Pons (tissue), 1 donor: ENCODE results near the gene XG.
"Not testable (repeated sequence)": the region's sequence is repeated elsewhere in the genome, so short reads cannot be mapped to it uniquely, and the experiment has no call there.

Source experiments
- DNase-seq: peaks from one replicate; pipeline ENCODE4 v3.0.0-alpha.2; 2016; ENCODE audit warnings: low spot score

Gene XG

GRCh38 chrX:2733286-2733685 lies 18.6 kb upstream of the XG start:
- no peak for DNase-seq

DNA sequence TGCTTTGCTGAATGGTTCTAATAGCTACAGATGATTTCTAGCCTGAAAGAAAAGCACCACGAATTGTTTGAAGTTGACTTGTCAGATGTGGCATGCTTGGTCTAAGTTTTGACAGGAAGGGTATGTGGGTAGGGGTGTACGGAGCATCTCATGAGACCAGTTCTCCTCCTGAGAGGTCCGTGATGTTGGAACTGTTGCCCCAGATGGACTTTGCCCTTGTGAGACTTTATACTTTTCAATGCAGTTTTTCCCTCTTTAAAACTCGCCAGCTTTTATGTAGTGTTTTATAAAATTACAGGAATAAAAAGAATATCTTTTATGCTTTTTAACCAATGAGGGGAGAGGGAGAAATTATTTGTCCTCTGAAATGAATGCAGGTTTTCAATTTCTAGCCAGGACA lies 16.6 kb upstream of the XG start:
- no peak for DNase-seq

GRCh38 chrX:2740672-2741071 lies 11.2 kb upstream of the XG start:
- DNase-seq = no peak

DNA sequence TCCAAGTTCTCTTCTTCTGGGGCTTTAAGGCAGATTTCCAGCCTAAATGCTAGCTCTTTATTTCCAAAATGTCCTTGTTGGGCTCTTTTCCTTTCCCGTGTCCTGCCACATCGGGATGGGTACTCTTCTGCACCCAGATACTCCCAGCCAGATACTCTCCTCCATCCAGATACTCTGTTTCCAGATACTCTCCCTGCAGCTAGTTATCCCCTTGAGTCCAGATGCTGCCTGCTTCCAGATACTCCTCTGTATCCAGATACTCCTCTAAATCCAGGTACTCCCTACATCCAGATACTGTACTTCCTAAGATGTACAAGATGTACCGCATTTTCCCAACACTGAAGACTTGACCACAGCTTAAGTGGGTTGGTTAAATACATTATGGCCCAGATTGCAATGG lies 10.5 kb upstream of the XG start:
- DNase-seq = no peak

DNA sequence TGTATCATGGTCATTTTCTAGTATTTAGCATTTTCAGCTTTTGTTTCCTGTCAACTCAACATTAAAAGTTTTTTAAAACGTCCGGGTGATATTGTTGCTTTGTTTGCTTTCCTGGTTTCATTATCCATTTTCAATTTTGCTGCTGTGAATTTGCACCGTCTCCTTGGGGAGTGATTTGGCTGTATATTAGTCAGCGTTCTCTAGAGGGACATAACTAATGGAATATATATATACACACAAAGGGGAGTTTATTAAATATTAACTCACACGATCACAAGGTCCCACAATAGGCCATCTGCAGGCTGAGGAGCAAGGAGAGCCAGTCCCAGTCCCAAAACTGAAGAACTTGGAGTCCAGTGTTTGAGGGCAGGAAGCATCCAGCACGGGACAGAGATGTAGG lies 5.6 kb upstream of the XG start:
- not testable (repeated sequence) for DNase-seq

DNA sequence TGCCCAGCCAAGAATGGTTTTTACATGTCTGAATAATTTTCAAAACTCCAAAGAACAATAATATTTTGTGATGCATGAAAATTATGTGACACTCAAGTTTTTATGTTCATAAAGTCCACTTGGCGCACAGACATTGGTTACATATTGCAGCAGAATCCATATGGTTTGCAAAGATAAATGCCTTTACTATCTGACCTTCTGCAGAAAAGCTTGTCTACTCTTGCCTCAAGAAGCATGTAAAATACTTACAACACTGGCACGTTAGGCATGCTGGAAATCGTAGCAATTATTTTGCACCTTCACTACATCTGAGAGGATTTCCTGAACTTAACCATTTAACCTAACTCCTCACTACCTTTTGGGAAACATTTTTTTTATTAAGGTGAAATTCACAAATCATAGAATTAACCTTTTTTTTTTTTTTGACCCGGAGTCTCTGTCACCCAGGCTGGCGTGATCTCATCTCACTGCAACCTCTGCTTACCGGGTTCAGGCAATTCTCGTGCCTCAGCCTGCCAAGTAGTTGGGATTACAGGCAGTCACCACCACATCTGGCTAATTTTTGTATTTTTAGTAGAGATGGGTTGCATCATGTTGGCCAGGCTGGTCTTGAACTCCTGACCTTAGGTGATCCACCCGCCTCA lies 3.5 kb upstream of the XG start:
- DNase-seq = no peak

DNA sequence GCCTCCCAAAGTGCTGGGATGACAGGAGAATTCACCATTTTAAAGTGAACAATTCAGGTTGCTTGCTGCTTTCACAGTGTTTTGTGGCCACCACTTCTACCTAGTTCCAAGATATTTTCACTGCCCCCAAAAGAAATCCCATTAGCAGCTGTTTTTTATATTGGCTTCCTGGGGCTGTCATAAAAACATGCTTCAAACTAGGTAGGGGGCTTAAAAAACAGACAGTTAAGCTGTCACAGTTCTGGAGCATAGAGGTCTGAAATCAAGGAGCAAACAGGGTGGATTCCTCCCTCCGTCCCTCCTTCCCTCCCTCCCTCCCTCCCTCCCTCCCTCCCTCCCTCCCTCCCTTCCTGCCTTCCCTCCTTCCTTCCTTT lies 3.0 kb upstream of the XG start:
- no peak for DNase-seq

DNA sequence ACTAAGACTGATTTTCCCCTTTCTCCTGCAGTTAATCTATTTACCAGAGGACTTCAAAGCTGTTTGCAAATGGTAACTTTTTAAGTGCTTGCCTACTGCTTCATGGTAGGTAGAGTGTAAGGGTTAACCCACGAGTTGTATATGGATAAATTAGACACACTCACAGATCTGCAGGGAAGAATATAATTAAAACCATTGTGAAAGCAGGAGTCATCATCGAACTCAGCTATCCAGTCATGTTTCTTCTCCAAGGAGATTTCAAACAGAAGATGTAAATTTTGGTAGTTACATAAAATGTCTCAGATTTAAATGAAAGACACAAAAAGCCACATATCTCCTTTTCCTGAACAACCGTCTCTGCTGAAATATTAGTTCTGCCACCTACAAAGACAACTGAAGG lies 549 bp upstream of the XG start:
- no peak for DNase-seq

DNA sequence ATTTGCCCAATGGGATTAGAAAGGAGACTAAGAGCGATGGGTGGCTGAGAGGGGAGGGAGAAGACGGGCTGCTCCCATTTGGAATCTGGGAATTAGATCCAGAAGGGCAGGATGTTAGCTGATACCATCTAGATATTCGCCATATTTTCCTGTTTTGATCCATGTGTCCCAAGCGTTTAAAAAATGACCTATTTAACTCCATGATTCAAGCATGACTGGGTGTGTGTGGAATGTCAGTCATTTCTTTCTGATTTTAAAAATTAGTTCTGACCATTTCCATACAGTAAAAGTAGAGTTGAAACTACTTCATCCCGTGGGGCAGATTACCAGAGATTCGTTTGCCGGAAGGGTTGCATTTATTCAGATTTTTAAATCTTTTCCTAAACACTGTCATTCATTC lies 601 bp downstream of the XG start:
- DNase-seq = not testable (repeated sequence)

DNA sequence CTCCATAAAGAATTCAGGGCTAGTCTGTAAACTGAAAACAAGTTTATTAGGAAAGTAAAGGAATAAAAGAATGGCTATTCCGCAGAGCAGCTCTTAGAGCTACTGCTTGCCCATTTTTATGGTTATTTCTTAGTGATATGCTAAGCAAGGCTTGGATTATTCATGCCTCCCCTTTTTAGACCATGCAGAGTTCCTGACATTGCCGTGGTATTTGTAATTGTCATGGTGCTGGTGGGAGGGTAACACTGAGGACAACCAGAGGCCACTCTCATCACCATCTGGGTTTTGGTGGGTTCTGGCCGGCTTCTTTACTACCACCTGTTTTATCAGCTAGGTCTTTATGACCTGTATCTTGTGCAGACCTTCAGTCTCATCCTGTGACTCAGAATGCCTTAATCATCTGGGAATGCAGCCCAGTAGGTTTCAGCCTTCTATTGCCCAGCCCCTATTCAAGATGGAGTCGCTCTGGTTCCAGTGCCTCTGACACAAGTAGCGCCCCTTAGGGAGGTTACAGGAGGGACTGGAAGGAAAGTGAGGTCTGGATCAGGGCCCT lies 3.4 kb downstream of the XG start:
- not testable (repeated sequence) for DNase-seq

DNA sequence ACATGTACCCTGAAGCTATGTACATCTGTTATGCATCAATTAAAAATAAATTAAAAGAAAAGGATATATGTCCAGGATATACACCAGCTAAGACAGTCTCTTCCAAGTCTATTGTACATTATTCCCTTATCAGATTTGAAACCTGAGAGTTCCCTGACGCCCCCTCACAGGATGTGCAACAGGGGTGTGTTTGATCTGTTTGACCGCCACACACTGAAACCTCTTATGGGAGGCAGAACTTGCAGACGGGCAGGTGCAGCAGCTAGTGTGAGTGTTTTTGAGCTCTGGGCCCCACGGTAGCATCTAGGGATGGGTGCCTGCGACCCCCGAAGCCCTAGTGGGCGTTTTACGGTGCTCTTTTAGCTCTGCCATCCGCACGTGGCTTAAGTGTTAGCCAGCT lies 4.7 kb downstream of the XG start:
- DNase-seq = no peak

DNA sequence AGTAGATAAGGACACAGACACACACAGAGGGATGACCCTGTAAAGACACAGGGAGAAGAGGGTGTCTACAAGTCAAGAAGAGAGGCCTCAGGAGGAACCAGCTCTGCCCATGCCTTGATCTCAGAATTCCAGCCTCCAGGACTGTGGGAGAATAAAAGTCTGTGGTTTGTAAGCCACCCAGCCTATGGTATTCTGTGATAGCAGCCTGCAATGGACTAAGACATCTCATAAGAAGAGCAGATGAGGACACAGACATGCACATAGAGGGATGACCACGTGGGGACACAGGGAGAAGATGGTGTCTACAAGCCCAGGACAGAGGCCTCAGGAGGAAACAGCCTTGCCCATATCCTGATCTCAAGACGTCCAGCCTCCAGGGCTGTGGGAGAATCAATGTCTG lies 9.4 kb downstream of the XG start:
- DNase-seq = no peak

- not testable (repeated sequence) for DNase-seq
These were observed 10.8 kb downstream of the XG start for GRCh38 chrX:2762671-2763070.

- DNase-seq = not testable (repeated sequence)
These were observed 13.1 kb downstream of the XG start for GRCh38 chrX:2764766-2765548.

GRCh38 chrX:2765549-2765830 lies 13.7 kb downstream of the XG start:
- DNase-seq = no peak

- DNase-seq = no peak
These were observed 15.1 kb downstream of the XG start for GRCh38 chrX:2766906-2767305.

DNA sequence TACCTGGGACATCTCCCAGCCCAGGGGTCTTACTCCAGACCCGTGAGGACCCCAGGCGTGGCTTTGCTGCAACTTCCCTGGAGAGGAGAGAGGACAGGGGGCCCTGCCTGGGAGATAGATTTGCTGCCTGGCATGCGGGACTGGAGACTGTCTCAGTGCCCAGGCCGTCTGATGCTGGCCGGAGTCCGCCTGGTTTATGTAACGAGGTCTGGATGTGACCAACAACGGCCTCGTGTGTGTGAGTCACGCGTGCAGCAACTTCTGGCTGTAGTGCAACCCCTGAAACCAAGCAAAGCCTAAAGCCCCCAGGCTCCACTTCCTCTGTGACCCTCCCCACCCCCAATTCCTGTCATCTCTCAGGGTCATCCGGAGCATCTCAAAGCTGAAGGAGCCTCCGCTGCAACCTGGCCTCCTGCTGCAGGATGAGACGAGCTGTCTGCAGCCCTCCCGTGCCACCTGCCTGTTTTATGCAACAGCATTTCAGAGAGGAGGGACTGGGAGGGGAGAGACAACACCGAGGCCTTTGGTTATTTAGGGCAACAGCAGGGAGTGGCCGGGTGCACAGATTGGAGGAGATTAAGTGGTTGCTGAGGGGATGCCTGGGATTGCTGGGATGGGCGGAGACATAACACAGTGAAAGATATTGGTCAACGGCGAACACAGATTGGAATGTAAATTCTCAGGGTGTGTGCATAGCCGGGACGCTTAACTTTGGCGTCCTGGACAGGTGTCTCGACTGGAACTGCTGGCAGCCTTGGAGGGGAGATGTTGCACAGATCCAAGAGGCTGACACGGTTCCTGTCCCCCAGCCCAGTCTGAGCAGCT lies 16.0 kb downstream of the XG start:
- no peak for DNase-seq

DNA sequence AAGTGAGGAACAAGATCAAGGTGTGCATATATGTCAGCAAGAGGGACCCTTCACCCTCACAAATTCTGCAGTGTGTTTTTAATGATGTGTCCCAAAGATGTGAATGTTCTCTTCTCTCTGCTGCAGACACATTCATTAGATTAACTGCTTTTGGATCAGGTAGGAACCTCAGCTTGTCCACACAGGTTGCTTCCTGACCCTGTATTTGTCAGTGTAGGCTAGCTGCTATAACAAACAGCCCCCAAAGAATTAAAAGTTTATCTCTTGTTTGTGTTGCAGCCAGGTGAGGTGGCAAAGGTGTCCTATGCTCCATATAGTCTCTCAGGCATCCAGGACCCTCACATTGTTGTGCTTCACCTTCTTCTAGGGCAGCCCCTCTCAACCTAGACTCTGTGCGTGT lies 17.8 kb downstream of the XG start:
- DNase-seq = no peak

DNA sequence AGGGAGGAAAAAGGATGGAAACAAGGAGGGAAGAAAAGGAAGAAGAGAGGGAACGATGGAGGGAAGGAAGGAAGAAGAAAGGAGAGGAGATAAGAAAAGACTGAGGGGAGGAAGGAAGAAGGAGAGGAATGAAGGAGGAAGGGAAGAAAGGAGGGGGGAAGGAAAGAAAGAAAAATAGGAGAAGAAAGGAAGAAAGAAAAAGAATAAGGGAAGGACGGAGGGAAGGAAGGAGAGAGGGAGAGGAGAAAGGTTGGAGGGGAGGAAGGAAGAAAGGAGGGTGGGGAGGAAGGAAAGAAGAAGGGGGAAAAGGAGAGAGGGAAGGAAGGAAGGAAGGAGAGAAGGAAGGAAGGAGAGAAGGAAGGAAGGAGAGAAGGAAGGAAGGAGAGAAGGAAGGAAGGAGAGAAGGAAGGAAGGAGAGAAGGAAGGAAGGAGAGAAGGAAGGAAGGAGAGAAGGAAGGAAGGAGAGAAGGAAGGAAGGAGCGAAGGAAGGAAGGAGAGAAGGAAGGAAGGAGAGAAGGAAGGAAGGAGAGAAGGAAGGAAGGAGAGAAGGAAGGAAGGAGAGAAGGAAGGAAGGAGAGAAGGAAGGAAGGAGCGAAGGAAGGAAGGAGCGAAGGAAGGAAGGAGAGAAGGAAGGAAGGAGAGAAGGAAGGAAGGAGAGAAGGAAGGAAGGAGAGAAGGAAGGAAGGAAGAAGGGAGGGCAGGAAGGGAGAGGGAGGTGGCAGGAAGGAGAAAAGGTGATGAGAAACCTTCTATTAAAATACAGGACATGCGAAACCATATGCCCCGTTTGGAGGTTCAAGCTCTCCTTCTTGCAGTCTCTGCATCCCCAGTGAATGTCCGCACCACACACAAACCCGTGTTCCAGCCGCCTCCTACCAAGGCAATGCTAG lies 21.6 kb downstream of the XG start:
- not testable (repeated sequence) for DNase-seq

- DNase-seq = no peak
These were observed 22.2 kb downstream of the XG start for GRCh38 chrX:2774057-2774456.

GRCh38 chrX:2774776-2775175 lies 22.9 kb downstream of the XG start:
- no peak for DNase-seq
